ENCODE results near the gene RSL24D1.
"Not testable (repeated sequence)": the region's sequence is repeated elsewhere in the genome, so short reads cannot be mapped to it uniquely, and the experiment has no call there.

RSL24D1 gene

DNA sequence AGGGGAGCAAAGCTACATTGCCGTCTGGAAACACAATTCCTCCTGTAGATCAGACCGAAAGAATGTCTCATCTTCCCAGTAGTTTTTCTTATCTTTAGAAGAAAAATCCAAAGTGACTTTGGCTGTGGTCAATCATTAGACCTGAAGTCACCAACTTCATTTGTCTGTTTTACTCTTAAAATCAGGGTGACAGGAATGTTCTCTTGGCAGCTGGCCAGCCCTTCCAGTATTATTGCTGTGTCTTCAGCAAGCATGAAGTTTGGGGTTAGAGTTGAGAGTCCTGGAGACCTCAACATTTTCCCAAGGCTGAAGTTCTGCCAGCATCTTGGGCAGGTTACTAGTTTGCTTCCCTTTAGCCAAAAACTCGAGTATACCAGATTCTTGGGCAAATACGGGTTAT lies 32.5 kb downstream of the RSL24D1 start:
- Histone ChIP-seq H3K36me3 (no peaks in the 10 kb centered on the region), H3K27ac (no peak overlapping the region), H3K4me3 (no peak overlapping the region), H3K9me3 (replicated peaks in 1 of 11) (no peaks in the 10 kb centered on the region), H3K9ac (no peak overlapping the region), H4K20me1 (no peaks in the 10 kb centered on the region; a peak in 1 of 22 replicates), H3K27me3 (no peaks in the 10 kb centered on the region), H3K4me1 (no peaks in the 10 kb centered on the region), H3K4me2 (no peak overlapping the region)
- TF ChIP-seq Cebpa-rat (IDR thresholded peaks at IDR 0.05) = no peak

DNA sequence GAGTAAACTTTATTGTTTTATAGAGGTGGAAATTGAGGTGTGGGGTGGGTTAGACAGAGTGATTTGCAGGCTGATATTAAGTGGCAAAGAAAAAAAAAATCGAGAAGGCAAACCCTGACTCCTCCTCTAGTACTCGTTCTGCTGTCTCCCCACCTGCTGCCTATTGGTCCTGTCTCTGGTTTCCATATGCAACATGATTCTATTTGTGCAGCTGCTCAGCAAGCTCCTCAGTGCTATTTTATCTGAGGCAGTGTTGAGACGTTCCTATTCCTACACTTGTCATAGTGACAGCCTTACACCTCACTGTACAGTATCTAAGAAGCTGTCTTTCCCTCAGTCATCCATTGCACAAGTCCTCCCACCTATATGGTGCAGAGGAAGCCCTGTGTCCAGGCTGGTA lies 45.1 kb downstream of the RSL24D1 start:
- Histone ChIP-seq H3K4me3 (no peak overlapping the region), H3K9ac (no peak overlapping the region), H3K9me3 (replicated peaks in 1 of 11) (no peaks in the 10 kb centered on the region), H3K4me2 (no peak overlapping the region), H4K20me1 (no peaks in the 10 kb centered on the region), H3K27ac (no peak overlapping the region), H3K36me3 (no peaks in the 10 kb centered on the region), H3K27me3 (no peaks in the 10 kb centered on the region), H3K4me1 (no peaks in the 10 kb centered on the region)
- TF ChIP-seq Cebpa-rat (IDR thresholded peaks at IDR 0.05) = no peak

GRCh38 chr15:55143132-55143531 lies 53.6 kb downstream of the RSL24D1 start:
- not testable (repeated sequence) for H4K20me1 ChIP-seq, H3K4me3 ChIP-seq

DNA sequence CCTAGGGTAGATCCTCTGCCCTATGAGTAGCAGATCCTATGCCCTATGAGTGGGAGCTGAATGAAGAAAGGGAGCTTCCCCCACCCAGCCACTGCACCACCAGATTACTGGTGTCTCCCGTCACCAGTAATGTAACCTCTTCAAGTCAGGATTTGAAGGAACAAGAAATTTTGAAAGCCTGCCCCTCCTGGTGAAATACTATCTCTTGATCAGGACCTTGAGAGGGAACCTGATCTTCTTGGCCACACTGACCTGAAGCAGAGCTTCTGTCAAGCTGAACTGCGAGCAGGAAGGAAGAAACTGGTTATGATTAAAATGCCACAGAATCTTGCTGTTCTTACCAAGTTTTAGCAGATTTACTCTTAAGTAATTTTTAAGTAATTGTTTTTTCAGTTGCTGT lies 62.8 kb downstream of the RSL24D1 start:
- Histone ChIP-seq H3K4me2 (no peak overlapping the region), H3K9ac (no peak overlapping the region), H4K20me1 (no peaks in the 10 kb centered on the region), H3K27me3 (no peaks in the 10 kb centered on the region), H3K4me1 (no peaks in the 10 kb centered on the region), H3K9me3 (replicated peaks in 1 of 11) (peaks cover 39 to 50% (median 43%) of the 10 kb centered on the region in 11 experiments), H3K27ac (no peak overlapping the region), H3K36me3 (0 out of 22 replicates have a peak, but pooled peaks cover 0 to 5% (median 0%) of the 10 kb centered on the region in 11 experiments), H3K4me3 (no peak overlapping the region)
- no peak for TF ChIP-seq Cebpa-rat (IDR thresholded peaks at IDR 0.05)

More at GRCh38 chr15:55143132-55143531, 53.6 kb downstream of the RSL24D1 start:
- H3K4me1 ChIP-seq; H3K27me3 ChIP-seq; H3K36me3 ChIP-seq; H3K4me2 ChIP-seq; H3K9me3 ChIP-seq (replicated peaks in 1 of 11); H3K27ac ChIP-seq; H3K9ac ChIP-seq: not testable (repeated sequence)

- Histone ChIP-seq H3K4me1 (no peaks in the 10 kb centered on the region), H4K20me1 (no peaks in the 10 kb centered on the region), H3K9me3 (replicated peaks in 1 of 11) (peaks cover 39 to 50% (median 43%) of the 10 kb centered on the region in 11 experiments), H3K27ac (no peak overlapping the region), H3K4me2 (no peak overlapping the region), H3K4me3 (no peak overlapping the region), H3K9ac (no peak overlapping the region), H3K36me3 (0 out of 22 replicates have a peak, but pooled peaks cover 0 to 5% (median 0%) of the 10 kb centered on the region in 11 experiments), H3K27me3 (no peaks in the 10 kb centered on the region)
- no peak for TF ChIP-seq Cebpa-rat (IDR thresholded peaks at IDR 0.05)
Measured at GRCh38 chr15:55132672-55133071, 64.1 kb downstream of the RSL24D1 start.

All from BLaER1 treated with 17β-estradiol and CSF1 and Interleukin-3, amounts not matched to agents 10 nM and 100 nM (cell line).